K562 (cell line): ENCODE results near the gene TBX1. TPM values are rescaled to one million over a fixed set of nuclear protein-coding genes. Genes with fewer than 3 reads are reported as not detected.

ENCODE experiments used
- KLF1 ChIP-seq: fragments of 450-650 bp; IDR thresholded peaks from 2 replicates; pipeline ENCODE4 v1.6.1; 2016; ENCODE audit warnings: missing genetic modification characterization, missing compliant biosample characterization
- OTX1 ChIP-seq: fragments of 450-650 bp; formaldehyde crosslinking; IDR thresholded peaks from 2 replicates; pipeline ENCODE4 v1.4.0; 2022; ENCODE audit warnings: mild to moderate bottlenecking
- SP2 ChIP-seq: IDR thresholded peaks from 2 replicates; pipeline ENCODE4 v1.6.1; 2011; ENCODE audit warnings: mild to moderate bottlenecking, low read depth, low read length, moderate library complexity; ENCODE audit not compliant: poor library complexity, severe bottlenecking; ENCODE audit errors: extremely low read depth
- ZNF217 ChIP-seq: sonication (generic); formaldehyde crosslinking; IDR thresholded peaks from 2 replicates; pipeline ENCODE4 v1.8.0; 2022; ENCODE audit warnings: mild to moderate bottlenecking, missing genetic modification reagents
- ZNF274 ChIP-seq: IDR thresholded peaks from 2 replicates; pipeline ENCODE4 v1.6.1; 2011; ENCODE audit warnings: low read depth, mild to moderate bottlenecking, low read length, moderate library complexity, borderline replicate concordance
- polyA plus RNA-seq, 8 experiments: library from polyadenylated mRNA; depleted of rRNA in 4 of 8; stranded (reverse) in 5 of 8; unstranded in 3 of 8; fragments of >200 nt; fragmentation: Nextera tagmentation in 2 of 8; fragmentation: Illumina TruSeq in 1 of 8; extraction: Ambion mirVana in 2 of 8; extraction: Trizol in 1 of 8; gene quantifications; 2 replicates each; pipeline versions ENCODE4 v1.2.1 to v1.2.3, GENCODE V29; 2011 to 2014; ENCODE audit warnings: inconsistent platforms in 1 of 8, missing spikeins in 1 of 8
- total RNA-seq, 7 experiments: library from RNA; depleted of rRNA in 6 of 7; stranded (reverse); fragments of >200 nt in 6 of 7; fragmentation: Illumina TruSeq in 2 of 7; extraction: Trizol in 2 of 7; gene quantifications; 2 replicates each; pipeline versions ENCODE4 v1.2.1 to v1.2.3, GENCODE V29; 2011 to 2021; ENCODE audit warnings: low replicate concordance in 1 of 7
- TF ChIP-seq, protein P1 (sequence below), 2 experiments: fragments of 450-650 bp in 1 of 2; sonication (generic) in 1 of 2; formaldehyde crosslinking in 1 of 2; IDR thresholded peaks in 1 of 2; conservative IDR thresholded peaks in 1 of 2; 2 replicates each; pipeline versions ENCODE4 v1.6.1 to v1.8.1; 2016 to 2023; ENCODE audit warnings: mild to moderate bottlenecking in 2 of 2, moderate library complexity in 2 of 2, inconsistent platforms in 1 of 2, missing genetic modification reagents in 1 of 2
- TF ChIP-seq, protein P2 (sequence below): fragments of 250-450 bp; sonication (Bioruptor Pico); IDR thresholded peaks from 2 replicates; pipeline ENCODE4 v1.9.0; 2021; ENCODE audit warnings: mild to moderate bottlenecking, inconsistent platforms

The TBX1 gene
- total and polyA plus RNA-seq, 9 of the 15 experiments (the other 6 are each of a cell fraction or from before 2014, with no cell fraction given): 0.07 to 35.0 (median 3.9) TPM

- TF ChIP-seq, protein P1, sequence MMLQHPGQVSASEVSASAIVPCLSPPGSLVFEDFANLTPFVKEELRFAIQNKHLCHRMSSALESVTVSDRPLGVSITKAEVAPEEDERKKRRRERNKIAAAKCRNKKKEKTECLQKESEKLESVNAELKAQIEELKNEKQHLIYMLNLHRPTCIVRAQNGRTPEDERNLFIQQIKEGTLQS (IDR thresholded peaks at IDR 0.05): no peak
- TF ChIP-seq, protein P1 (CRISPR knock-in tag; conservative IDR thresholded peaks at IDR 0.05): peak; percentile 71; the same call in 1 of the 2 replicates
- TF ChIP-seq KLF1 (0 out of 2 replicates have a peak, but pooled peaks have one; percentile 15), OTX1 (no peak), SP2 (peak; percentile 2), ZNF274 (no peak), ZNF217 (CRISPR knock-in tag) (no peak)
- TF ChIP-seq, protein P2, sequence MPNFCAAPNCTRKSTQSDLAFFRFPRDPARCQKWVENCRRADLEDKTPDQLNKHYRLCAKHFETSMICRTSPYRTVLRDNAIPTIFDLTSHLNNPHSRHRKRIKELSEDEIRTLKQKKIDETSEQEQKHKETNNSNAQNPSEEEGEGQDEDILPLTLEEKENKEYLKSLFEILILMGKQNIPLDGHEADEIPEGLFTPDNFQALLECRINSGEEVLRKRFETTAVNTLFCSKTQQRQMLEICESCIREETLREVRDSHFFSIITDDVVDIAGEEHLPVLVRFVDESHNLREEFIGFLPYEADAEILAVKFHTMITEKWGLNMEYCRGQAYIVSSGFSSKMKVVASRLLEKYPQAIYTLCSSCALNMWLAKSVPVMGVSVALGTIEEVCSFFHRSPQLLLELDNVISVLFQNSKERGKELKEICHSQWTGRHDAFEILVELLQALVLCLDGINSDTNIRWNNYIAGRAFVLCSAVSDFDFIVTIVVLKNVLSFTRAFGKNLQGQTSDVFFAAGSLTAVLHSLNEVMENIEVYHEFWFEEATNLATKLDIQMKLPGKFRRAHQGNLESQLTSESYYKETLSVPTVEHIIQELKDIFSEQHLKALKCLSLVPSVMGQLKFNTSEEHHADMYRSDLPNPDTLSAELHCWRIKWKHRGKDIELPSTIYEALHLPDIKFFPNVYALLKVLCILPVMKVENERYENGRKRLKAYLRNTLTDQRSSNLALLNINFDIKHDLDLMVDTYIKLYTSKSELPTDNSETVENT (CRISPR knock-in tag): peak; percentile 60
Measured at GRCh38 chr22:19732403-19733113, 28.0 kb upstream of the TBX1 start (continued).
